Peyer's patch (tissue), 4 donors: ENCODE measurements around the gene ZNF625.

Source experiments
- POLR2A ChIP-seq, 2 donors: fragments of 450-650 bp; IDR thresholded peaks; one replicate each; pipeline ENCODE4 v1.5.1; 2017; ENCODE audit warnings: antibody characterized with exemption in 2 of 2, mild to moderate bottlenecking in 2 of 2, moderate library complexity in 2 of 2
- TF ChIP-seq, protein P1 (sequence below), 6 experiments: fragments of 450-650 bp in 4 of 6; fragments of 200-600 bp in 2 of 6; sonication (generic) in 1 of 6; IDR thresholded peaks; one replicate each; pipeline ENCODE4 v1.5.1; 2017 to 2019; ENCODE audit warnings: antibody characterized with exemption in 6 of 6, mild to moderate bottlenecking in 3 of 6, moderate library complexity in 1 of 6

DNA sequence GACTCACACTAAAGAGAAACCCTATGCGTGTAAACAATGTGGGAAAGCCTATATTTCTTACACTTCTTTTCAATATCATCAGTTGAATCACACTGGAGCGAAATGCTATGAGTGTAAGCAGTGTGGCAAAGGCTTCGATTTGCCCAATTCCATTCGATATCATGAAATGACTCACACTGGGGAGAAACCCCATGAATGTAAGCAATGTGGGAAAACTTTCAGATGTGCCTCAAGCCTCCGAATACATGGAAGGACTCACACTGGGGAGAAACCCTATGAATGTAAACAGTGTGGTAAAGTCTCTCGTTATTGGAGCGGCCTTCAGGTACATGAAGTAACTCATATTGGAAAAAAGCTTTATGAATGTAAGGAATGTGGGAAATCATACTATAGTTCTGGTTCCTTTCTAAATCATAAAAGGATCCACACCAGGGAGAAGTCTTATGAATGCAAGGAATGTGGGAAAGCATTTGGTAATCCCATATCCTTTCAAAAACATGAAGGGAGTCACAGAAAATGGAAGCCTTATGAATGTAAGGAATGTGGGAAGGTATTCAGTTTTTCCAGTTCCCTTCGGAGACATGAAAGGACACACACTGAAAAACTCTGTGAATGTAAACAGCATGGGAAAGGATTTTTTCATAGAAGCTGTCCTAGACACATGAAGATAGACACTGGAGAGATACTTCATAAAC, 44.4 kb downstream of the ZNF625 start:
- TF ChIP-seq, protein P1, sequence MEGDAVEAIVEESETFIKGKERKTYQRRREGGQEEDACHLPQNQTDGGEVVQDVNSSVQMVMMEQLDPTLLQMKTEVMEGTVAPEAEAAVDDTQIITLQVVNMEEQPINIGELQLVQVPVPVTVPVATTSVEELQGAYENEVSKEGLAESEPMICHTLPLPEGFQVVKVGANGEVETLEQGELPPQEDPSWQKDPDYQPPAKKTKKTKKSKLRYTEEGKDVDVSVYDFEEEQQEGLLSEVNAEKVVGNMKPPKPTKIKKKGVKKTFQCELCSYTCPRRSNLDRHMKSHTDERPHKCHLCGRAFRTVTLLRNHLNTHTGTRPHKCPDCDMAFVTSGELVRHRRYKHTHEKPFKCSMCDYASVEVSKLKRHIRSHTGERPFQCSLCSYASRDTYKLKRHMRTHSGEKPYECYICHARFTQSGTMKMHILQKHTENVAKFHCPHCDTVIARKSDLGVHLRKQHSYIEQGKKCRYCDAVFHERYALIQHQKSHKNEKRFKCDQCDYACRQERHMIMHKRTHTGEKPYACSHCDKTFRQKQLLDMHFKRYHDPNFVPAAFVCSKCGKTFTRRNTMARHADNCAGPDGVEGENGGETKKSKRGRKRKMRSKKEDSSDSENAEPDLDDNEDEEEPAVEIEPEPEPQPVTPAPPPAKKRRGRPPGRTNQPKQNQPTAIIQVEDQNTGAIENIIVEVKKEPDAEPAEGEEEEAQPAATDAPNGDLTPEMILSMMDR (IDR thresholded peaks at IDR 0.05), result no peak
- TF ChIP-seq POLR2A (IDR thresholded peaks at IDR 0.05), result no peak
